Islet precursor cell (in vitro differentiated cells): ENCODE data around the gene PPP1R14C.
"Not testable (repeated sequence)": the region's sequence is repeated elsewhere in the genome, so short reads cannot be mapped to it uniquely, and the experiment has no call there.

Experiments used
- DNase-seq: peaks from one replicate; pipeline ENCODE4 v3.0.0-alpha.2; 2018

PPP1R14C gene, protein sequence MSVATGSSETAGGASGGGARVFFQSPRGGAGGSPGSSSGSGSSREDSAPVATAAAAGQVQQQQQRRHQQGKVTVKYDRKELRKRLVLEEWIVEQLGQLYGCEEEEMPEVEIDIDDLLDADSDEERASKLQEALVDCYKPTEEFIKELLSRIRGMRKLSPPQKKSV

DNA sequence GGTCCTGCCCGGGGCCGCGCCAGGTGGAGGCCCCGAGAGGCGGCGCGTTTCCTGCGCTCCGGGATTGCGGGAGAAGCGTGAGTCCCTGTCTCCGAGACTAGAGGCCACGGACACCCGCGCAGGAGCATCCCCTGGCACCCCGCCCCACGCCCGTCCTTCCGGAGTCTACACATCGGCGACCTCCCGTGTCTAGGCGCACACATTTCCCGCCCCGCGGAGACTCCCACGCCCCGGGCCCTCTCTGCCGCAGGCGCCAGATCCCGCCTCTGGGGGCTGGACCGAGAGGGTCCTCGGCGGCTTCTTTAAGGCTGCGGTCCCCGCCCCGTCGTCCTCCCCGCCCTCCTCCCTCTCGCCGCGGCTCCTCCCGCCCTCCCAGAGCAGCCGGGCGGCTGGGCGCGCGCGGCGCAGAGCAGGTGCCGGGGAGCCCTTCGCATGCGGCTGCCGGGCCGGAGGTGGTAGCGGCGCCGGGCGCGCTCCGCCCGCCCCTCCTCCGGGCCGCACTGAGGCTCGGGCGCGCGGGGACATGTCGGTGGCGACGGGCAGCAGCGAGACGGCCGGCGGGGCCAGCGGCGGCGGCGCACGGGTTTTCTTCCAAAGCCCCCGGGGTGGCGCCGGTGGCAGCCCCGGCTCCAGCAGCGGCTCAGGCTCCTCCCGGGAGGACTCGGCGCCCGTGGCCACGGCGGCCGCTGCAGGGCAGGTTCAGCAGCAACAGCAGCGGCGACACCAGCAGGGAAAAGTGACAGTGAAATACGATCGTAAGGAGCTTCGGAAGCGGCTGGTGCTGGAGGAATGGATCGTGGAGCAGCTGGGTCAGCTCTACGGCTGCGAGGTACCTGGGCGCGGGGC is at the start of gene PPP1R14C:
Gene PPP1R14C (plus strand): TSS at position 375 of the 846 bp plus-strand sequence. CDS start 149 bp downstream, at position 524.
- peak; percentile 65 for DNase-seq

DNA sequence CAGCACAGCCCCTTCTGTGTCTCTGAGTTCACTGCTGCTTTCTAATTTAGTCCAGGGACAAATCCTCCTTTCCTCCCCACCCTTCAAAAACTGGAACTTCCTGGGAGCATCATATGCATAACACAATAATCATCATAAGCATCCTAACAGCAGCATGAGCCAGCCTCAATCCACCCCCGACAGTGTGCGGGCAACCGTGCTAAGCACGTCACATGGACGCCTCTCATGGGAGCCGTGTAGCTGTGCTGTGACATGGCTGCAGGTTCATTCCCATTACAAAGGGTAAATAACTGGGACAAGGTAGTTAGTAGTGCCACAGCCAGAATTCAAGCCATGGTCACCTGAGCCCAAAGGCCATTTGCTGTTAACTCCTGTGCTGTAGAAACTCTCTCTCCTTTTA is 49.4 kb upstream of the PPP1R14C start:
- peak; percentile 48 for DNase-seq

DNA sequence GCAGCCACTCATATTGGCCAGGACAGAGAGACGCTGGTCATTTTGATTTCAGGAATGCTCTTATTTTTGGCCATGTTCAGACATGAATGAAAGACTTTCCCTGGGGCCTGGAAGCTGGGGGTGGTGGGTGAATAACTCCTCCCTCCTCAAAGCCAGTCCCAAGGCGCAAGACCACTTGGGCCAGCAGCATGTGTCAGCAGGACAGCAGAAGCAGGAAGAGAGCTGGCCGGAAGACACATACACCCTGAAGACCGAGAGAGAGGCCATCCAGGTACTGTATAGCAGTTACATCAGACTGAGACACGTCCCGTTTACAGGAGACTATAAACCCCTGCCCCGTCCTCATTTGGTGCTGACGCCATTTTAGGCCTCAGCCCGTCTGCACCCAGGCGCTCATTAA is 44.7 kb upstream of the PPP1R14C start:
- DNase-seq: peak; percentile 27

DNA sequence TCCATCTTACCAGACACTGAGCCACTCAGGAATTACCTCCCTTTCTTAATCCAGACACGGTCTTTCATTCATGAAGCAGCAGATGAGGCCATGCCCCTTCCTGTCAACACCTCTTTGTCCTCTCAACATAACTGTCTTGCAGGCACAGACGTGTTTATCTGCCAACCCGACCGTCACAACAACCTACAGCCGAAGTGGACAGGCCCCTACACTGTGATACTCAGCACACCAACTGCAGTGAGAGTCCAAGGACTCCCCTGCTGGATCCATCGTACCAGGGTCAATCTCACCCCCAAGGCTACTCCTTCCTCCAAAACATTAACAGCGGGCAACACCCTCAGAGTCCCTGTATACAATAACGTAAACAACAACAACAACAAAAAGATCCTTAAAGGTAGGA is 43.3 kb upstream of the PPP1R14C start:
- peak; percentile 16 for DNase-seq

DNA sequence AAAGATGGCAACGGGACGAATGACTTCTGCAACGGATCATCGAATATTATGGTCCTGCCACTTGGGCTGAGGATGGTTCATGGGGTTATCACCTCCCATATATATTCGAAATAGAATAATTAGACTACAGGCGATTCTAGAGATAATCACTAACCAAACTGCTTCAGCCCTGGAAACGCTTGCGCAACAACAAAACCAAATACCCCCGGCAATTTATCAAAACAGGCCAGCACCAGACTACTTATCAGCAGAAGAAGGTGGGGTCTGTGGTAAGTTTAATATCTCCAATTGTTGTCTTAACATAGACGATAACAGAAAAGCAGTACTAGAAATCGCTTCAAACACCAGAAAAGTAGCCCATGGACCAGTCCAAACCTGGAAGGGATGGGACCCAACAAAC is 42.9 kb upstream of the PPP1R14C start:
- no peak for DNase-seq

DNA sequence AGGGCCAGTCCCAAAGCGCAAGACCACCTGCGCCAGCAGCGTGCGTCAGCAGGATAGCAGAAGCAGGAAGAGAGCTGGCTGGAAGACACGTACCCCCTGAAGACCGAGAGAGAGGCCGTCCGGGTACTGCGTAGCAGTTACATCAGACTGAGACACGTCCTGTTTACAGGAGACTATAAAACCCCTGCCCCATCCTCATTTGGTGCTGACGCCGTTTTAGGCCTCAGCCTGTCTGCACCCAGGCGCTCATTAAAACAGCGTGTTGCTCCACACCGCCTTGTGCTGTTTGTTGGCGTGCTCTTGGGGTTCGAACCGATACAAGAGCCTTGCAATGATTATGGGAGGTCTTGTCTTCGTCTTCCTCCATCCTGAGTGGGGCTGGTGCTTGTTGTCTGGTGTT is 42.1 kb upstream of the PPP1R14C start:
- peak; percentile 27 for DNase-seq

DNA sequence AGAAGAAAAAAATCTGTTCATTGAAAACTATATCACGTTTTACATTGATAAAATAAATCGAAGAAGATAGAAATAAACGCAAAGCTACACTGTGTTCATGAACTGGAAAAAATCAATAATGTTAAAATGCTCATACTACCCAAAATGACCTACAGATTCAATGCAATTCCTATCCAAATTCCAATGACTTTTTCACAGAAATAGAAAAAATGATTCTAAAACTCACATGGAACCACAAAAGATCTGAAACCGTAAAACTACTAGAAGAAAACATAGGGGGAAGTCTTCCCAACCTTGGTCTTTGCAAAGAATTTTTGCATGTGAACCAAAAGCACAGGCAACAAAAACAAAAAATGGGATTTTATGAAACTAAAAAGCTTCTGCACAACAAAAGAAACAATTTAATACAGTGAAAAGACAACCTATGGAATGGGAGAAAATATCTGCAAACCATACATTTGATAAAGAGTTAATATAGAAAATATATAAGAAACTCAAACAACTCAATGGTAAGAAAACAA is 40.0 kb upstream of the PPP1R14C start:
- DNase-seq: no peak

DNA sequence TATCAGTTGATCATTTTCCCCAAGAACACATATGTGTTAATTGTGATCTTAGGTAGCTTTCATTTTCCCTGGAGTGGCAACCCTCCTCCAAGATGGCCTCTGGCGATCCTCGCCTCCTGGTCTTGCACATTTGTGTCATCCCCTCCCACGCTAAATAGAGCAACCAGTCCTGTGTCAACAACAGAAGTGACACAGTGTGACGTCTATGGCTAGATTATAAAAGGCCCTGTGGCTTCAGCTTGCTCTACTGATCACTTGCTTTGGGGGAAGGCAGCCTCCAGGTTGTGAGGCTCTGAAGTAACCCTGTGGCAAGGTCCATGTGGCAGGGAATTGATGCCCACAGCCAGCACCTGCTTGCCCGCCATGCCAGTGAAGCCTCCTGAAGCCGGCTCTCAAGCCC is 30.6 kb upstream of the PPP1R14C start:
- no peak for DNase-seq

DNA sequence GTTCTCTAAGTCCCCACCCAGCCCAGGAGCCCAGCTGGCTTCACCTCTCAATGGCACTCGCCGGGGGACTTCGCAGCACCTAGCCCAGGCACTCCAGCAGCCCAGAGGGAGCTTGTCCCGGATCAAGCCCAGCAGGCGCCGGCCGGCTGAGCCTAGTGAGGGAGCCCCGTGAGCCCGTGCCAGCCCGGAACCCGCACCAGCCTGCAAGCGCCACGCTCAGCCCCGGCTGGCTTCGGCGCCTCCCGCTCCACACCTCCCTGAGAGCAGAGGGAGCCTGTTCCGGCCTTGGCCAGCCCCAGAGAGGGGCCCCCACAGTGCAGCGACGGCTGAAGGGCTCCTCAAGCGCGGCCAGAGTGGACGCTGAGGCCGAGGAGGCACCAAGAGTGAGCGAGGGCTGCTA is 27.1 kb upstream of the PPP1R14C start:
- DNase-seq: peak; percentile 40

DNA sequence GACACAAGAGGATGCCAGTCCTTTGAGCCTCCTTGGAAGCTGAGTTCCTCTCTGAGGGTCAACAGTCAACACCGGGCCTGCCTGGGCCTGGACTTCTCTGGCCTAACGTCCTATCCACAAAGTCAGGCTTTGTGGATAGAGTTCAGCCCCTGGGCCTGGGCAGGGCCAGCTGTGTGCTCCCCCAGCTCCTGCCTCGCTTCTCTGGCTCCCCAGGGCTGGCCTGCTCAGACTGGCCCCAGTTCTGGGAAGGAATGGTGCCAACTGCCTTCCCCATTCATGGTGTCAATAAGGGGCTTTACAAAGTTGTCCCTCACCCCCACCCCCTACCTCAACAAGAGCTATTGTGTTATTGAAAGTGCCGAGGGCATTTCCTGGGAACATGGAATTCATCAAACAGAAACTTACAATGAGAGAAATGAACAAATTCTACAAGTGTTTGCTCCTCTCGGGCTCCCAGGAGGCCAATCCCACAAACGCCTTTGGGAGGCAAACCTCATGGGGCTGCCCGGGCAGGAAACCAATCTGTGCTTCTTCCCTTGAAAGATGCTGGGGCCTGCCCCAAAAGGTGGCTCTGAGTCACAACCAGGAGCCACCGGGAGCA is 26.5 kb upstream of the PPP1R14C start:
- peak; percentile 41 for DNase-seq

DNA sequence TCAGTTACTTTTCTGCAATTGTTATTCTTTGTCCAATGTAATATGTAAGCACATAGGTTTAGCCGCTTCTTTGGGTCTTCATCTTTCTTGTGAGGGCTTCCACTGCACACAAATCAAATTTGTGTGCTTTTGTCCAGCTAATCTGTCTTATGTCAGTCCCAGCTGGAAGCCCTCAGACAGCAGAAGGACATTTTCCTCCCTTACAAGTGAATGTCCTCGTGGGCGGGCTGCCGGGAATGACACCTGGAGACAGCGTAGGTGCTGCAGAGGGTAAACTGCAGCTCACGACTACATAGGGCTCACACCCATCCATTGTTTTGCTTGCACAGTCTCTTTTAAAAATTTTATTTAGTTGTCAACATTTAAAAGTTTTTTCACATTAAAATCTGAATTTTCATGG is 24.6 kb upstream of the PPP1R14C start:
- no peak for DNase-seq

DNA sequence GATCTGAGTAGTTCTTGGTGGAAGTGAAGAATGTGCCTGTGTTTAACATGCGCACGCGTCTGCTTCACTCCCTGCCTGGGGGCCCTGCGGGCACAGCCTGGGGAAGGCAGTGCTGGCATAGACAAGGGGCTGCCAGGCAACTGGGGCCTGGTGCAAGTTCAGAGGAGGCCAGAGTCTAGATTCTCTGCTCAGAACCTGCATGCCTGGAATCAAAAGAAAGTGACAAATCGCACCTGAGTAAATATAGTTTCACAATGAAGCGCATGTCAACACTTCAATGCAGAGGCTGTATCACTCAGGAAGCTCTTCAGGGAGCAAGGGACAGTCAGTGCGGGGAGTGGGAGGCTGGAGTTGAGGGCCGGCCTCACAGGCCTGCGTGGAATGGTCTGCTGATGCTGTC is 24.2 kb upstream of the PPP1R14C start:
- peak; percentile 40 for DNase-seq

DNA sequence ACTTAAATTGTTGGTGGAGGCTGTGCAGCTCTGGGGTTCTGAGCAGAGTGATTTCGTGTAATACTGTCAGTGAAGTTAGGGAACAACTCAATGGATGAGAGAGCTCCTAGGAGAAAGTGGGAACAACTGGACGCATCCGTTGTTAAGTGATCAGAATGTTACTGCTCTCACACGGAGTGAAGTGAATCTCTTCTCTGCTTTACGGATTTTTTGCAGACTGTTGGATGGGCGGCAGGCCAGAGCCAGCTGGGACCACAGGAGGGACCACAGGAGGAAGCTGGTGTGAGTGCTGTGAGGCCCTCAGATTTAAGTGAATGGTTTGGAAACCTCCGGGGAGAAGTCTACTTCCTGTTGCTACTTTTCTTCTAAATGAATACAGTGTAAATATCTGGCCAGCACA is 23.7 kb upstream of the PPP1R14C start:
- peak; percentile 42 for DNase-seq

DNA sequence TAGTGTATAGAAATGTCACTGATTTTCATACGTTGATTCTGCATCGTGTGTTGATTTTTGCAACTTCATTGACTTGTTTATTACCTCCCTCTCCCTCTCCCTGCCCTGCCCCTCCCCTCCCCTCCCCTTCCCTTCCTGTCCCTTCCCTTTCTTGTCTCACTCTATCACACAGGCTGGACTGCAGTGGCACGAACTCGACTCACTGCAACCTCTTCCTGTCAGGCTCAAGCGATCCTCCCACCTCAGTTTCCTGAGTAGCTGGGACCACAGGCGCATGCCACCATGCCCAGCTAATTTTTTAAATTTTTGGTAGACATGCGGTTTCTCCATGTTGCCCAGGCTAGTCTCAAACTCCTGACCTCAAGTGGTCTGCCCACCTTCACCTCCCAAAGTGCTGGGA is 19.2 kb upstream of the PPP1R14C start:
- no peak for DNase-seq

DNA sequence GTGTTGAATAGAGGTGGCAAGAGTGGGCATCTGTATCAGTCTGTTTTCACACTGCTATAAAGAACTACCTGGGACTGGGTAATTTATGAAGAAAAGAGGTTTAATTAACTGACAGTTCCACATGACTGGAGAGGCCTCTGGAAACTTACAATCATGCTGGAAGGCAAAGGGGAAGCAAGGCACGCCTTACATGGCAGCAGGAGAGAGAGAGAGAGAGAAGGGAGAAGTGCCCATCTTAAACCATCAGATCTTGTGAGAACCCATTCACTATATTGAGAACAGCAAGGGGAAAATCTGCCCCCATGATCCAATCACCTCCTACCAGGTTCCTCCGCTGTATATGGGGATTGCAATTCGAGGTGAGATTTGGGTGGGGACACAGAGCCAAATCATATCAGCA is 18.6 kb upstream of the PPP1R14C start:
- no peak for DNase-seq

DNA sequence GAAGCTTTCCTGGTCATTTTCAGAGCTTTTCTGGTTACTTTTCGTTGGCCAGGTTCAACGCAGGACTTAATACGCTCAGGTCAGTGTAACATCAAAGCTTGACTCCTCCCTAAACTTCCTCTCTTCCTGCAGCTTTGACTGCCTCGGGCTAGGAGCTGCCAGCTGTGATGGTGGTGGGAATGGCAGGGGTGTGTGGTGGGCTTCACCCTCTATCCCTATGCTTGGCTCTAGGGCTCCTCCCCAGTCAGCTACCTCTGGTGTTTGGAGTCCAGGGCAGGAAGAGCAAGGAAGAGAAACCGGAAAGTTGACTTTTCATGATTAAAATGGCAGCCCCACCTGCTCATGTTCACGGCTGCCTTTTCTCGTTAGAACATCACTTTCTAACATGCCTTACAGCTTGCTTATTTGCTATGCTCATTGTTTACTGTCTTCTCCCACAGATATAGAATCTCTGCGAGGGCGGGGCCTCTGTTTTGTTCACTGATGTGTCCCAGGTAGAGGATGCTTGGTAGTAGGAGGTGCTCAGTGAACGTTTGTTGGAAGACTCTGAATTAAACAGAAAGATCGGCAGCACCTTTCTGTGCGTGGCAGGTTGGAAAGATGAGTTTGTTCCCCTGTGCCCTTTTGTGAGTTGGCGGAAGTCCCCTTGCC is 16.1 kb upstream of the PPP1R14C start:
- no peak for DNase-seq

DNA sequence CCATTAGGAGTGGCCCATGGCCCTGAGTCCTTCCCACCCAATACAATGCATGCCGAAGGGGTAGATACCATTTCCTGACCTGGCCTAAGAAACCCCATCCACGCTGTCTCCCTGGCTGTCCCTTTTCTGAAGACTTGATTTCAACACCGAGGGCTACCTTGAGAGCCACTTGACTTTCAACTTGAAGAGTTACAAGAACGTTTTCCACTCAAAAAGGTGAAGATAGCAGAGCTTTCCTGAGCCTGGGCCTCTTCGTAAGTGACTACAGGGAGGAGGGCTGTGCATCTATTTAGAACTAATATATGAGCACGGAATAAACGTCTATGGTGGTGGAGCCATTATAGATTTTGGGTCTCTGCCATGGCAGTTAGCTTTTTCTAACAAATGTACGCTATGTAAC is 14.4 kb upstream of the PPP1R14C start:
- no peak for DNase-seq

DNA sequence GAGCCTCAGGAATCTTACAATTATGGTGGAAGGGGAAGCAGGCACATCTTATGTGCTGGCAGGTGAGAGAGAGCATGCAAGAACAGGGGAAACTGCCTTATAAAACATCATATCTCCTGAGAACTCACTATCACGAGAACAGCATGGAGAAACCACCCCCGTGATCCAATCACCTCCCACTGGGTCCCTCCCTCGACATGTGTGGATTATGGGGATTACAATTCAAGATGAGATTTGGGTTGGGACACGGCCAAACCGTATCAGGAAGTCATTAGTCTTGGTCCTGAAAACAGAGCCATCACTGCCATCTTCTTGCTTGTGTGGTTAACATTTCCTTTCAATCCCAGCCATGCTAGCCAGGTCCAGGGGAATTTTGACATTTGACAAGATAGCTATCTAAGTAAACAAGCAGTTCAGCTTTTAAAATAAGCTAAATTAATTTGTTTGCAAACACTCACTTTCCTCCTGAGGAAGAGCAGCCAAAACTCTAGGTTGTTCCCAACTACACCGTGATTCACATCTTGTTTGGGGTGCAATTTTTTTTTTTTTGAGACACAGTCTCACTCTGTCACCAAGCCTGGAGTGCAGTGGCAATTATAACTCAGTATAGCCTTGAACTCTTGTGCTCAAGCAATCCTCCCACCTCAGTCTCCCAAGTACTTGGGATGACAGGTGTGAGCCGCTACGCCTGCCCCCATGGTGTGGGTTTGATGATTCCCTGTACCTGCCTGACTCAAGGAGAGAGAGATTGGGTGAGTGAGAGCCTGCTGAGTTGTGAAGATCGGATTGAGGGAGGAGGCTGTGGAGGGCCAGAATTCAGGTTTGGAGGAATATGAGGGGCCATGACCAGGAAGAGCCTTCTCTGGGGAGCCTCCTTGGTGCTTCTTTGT is 13.0 kb upstream of the PPP1R14C start:
- no peak for DNase-seq

DNA sequence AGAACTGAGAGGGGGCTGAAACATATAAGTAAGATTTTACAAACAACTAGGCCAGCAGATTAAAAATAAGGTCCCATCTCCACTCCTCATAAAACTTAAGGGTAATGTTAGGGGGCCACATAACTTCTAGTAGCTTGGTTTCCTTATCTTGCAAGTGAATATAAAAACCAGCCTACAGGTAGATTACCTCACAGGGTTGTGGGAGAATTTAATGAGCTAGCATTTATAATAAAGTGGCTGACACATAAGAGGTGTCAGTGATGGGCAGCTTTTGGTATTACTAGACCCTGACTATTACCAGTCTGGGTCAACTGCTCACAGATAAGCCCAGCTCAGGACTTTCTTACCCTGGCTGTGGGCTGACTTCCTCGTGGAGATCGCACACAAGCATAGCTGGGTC is 9.2 kb upstream of the PPP1R14C start:
- DNase-seq: no peak

DNA sequence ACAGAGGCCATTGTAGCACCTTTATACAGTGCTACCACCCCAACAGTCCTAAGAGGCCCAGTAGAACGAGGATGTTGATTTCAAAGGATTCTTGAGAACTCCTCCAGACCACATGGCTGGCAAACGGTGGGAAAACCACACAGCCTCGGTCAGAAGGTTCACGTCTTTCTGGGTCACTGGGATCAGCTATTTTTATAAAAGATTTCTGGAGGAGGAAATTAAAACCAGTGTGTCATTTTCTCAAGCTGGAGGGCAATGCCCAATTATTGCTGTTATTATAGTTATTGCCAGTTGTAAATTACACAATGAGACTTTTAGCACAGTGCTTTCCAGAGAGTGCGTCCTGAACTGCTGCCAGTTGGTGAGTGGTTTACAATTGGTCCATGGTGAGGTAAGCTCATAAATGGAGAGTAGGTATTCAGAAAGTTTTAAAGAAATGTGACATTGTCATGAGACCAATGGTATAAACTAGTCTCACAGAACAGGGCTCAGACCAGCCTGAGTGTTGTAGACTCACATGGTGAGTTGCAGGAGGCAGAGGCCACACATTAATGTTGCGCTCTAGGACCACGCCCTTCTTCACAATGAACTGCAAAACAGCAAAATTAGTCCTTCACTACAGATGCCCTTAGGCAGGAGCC is 8.4 kb upstream of the PPP1R14C start:
- no peak for DNase-seq

DNA sequence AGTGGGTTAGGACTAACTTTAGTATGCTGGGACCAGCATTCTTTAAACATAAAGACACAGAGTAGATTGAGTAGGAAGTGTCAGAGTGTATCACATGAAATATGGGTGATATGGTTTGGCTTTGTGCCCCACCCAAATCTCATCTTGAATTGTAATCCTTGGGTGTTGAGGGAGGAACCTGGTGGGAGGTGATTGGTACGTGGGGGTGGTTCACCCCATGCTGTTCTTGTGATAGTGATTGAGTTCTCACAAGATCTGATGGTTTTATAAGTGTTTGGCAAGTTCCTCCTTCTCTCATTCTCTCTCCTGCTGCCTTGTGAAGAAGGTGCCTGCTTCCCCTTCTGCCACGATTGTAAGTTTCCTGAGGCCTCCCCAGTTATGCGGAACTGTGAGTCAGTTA is 5.1 kb upstream of the PPP1R14C start:
- not testable (repeated sequence) for DNase-seq

DNA sequence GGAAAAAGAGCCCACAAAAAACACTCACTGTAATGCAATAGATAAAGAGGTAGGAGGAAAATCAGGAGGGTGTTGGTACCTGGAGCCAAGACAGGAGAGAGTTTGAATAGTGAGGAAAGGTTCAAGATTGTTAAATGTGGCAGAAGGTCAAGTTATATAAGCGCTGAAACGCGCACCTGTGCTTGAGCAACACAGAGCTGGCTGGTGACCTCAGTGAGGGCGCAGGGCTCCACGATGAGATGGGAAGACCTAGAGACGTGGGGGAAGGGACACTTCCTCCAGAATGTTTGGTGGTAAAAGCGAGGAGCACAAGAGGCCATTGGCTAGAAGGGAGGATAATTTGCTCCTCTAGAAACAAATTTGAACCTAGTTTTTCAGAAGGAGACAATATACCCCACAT is 4.2 kb upstream of the PPP1R14C start:
- no peak for DNase-seq
